ENCODE measurements around the gene SF3B3.

GRCh38 chr16:70483426-70483825 is 40.2 kb upstream of the SF3B3 start:
- TF ChIP-seq CTCF (IDR thresholded peaks at IDR 0.05) (no peak), POLR2A (IDR thresholded peaks at IDR 0.05) (no peak), POLR2AphosphoS5 (IDR thresholded peaks at IDR 0.05) (no peak)
